HG02970 (cell line): Measurements from ENCODE around the gene ABCG8.

Source experiments
- ATAC-seq: cut with Tn5 transposase; IDR thresholded peaks from one replicate; pipeline ENCODE4 v1.9.1; 2021; ENCODE audit warnings: mild to moderate bottlenecking, moderate library complexity, moderate number of reproducible peaks; ENCODE audit not compliant: unreplicated experiment, low FRiP score

Gene ABCG8

DNA sequence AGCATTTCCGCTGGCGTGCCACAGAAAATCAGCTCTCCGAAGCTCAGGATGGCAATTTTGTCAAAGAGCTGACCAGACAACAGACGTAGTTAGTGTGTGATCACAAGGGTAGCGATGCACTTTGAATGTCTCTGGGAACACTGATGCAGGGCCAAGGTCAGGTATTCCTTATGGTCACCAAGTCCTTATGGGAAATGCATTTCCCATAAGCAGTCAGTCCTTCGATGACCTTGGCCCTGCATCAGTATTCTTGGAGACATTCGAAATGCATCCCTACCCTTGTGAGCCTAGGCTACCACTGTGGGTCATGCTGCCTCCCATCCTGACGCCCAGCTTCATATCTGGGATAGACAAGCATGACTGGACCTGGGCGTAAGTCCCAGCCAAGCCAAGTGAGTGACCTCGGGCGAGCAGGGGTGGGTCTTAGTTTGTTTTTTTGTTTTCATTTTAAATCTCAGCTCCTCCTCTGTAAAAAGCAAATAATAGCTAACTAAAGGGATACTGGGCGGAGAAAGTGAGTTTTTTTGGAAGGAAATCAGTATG, 13.7 kb upstream of the ABCG8 start:
- ATAC-seq, result no peak

DNA sequence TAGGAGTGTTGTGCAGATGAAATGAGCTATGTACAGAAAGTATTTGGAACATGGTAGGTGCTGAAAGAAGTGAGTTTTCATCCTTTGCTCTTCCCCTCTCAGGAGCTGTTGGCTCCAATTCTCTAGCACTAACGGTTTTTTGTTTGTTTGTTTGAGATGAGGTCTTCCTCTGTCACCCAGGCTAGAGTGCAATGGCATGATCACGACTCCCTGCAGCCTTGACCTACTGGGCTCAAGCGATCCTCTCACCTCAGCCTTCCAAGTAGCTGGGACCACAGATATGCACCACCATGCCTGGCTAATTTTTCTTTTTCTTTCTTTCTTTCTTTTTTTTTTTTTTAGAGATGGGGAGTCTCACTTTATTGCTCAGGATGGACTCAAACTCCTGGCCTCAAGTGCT, 12.9 kb upstream of the ABCG8 start:
- ATAC-seq, result no peak

DNA sequence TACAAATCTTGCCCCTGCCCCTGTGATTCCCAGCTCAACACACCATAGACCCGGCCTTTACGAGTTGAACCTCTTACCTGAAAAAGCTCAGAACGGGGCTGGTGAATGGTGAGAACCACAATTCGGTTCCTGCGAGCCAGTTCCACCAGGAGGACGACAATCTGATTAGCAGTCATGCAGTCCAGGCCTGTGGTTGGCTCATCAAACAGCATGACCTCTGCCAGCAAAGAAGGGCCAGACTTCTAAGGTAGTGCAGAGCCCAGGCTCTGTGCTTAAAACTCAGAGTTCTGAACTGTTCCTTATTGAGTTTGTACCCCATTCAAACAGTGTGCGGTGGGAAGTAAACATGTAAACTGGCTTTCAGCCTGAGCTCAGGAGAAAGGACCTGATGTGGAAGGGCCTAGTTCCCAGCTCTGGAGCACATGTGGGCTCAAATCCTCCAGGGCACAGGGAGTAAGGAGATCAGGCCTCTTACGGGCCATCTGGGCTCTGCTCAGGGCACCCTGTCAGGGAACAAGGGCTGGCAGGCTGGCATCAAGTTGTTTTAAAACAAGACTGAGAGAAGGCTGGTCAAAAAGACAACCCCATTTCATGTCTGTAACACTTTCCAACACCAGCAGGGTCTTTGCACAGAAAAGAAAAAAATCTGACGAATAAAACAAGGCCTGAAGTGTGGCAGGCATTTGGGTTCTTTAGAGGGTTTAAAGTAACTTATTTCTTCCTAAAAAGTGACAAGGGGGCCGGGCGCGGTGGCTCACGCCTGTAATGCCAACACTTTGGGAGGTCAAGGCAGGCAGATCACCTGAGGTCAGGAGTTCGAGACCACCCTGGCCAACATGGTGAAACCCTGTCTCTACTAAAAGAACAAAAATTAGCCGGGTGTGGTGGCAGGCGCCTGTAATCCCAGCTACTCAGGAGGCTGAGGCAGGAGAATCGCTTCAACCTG, 12.2 kb upstream of the ABCG8 start:
- ATAC-seq, result no peak

DNA sequence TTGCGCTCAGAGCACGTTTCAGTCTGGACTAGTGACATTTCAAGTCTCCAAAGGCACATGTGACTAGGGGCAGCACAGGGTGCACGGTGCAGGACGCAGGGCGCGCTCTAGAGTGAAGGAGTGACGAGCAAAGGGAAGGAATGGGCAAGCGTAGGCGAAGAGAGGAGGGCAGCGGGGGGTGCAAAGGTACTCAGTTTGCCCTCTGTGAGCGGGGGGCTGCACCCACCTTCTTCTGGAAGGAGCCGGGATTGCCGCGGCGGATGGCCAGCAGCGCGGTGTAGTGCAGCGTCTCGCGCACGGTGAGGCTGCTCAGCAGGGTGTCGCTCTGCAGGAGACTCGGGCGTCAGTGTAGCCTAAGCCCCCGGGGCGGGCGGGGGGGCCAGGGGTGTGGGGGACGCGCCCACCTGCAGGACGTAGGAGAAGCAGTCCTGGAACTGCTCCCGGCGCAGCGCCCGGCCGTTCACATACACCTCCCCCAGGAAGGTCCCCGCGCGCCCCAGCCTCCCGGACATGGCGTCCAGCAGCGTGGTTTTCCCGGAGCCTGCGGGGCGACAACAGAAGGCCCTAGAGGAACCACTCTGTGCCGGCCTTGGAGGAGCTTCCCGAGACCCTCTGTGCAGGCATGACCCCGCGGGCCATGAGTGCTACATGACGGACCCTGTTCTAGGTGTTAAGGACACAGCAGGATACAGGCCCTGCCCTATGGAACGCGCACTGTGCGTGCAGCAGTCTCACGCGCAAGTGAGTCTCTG, 7.1 kb upstream of the ABCG8 start:
- ATAC-seq, result no peak

DNA sequence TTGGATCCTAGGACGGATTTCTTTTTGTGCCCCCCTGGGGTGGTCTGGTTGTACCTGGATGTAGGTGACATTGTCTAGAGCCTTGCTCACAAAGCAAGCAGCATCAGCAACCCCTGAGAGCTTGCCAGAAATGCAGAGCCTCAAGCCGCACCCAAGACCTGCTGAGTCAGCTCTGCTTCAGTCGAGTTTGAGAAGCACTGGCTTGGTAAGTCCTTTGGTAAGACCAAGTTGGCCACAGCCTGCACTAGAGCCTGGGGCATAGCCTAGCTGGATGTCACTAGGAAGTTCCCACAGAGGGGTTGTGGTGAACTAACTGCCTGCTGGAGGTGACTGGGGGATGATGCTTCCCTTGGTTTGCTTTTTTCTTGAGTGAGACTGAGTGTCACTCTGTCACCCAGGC, 6.3 kb upstream of the ABCG8 start:
- ATAC-seq, result no peak

DNA sequence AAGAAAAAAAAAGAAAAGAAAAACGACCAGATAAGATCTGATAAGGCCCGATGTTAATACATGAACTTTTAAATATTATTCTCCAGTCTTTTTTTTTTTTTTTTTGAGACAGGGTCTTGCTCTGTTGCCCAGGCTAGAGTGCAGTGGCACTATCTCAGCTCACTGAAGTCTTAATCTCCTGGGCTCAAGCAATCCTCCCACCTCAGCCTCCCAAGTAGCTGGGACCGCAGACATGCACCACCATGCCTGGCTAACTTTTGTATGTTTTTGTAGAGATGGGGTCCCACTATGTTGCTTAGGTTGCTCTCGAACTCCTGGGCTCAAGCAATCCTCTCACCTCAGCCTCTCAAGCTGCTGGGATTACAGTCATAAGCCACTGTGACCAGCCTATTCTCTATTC, 1.7 kb upstream of the ABCG8 start:
- no peak for ATAC-seq

DNA sequence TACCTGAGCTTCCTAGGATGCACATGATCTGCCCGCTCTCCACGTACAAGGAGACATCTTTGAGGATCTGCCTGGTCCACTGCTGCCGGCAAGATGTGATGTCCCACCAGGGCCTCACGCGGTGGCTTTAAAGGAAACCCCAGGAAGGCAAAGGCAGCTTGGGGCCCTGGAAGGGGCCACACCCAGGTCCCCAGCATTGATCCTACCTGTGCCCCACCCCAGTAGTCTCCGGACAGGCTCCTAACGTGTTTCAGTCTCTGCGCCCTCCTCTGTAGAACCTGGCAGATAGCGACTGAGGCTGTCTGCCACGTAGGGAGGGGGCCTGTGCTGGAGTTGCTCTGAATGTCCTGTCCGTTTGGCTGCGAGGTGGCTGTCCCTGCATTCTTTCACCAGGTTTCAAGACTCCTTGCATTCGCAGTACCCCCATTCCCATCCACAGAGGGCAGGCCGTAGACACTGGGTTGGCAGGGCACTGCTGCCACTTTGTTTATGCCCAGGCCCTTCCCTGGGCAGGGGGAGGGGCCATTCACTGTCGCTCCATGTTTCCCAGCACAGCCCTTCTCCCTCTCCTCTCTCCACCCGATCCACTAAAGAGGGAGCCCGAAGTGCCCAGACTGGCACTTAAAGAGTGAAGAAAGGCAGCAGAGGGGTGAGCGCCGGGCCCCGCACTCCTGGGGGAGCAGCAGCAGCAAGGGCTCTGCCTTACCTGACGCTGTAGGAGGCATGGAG, 776 bp upstream of the ABCG8 start:
- no peak for ATAC-seq

DNA sequence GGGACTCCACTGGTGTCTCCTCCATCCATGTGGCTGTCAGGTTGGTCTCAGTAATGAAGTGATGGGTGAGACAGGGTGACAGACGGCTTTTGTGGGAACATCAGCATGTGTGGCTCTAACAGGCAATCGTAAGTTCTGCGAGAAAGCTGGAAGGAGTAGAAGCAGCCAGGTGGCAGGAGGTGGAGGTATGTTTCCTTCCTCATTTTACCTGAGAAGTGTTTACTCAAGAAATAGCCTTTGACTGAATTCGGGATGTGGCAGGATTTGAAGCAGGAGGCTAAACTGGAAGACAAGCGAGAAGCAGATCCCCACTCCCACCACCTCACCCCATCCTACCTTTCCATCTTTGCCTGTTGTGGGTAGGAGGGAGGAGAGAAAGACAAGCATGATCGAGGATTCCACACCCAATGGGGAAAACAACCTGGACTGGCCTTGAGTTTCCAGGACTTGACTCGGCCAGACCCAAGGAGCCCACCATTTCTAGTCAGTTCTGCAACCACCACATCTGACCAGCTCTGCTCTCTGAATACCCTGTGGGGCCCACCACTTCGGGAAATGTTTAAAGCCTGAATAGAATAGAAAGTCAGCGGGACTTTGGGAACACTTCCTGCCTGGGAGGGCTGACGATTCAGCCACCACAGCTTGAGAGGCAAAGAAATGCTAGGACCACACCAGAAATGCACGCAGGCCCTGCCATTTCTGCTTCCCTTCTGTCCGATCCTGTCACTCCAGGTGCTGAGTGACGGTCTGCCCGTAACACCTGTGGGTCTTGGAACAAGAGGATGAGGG, 1.2 kb downstream of the ABCG8 start:
- no peak for ATAC-seq

DNA sequence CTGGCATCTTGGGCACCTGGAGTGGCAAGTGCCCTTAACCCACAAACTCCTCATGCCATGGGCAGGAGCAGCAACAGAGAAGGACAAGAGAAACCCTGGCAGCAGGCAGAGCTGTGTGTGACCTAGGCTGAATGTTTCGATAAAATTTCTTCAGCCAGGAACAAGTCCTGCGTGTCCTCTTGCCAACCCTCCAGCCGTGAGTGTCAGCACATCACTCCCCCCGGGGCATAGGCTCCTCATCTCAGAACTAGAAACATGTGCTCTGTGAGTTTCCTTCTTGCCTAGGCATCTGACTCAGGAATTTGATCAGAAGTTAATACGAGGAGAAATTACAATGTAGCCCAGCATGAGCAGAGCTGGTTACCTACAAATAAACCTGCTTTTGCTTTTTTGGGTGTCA, 2.2 kb downstream of the ABCG8 start:
- ATAC-seq, result no peak

DNA sequence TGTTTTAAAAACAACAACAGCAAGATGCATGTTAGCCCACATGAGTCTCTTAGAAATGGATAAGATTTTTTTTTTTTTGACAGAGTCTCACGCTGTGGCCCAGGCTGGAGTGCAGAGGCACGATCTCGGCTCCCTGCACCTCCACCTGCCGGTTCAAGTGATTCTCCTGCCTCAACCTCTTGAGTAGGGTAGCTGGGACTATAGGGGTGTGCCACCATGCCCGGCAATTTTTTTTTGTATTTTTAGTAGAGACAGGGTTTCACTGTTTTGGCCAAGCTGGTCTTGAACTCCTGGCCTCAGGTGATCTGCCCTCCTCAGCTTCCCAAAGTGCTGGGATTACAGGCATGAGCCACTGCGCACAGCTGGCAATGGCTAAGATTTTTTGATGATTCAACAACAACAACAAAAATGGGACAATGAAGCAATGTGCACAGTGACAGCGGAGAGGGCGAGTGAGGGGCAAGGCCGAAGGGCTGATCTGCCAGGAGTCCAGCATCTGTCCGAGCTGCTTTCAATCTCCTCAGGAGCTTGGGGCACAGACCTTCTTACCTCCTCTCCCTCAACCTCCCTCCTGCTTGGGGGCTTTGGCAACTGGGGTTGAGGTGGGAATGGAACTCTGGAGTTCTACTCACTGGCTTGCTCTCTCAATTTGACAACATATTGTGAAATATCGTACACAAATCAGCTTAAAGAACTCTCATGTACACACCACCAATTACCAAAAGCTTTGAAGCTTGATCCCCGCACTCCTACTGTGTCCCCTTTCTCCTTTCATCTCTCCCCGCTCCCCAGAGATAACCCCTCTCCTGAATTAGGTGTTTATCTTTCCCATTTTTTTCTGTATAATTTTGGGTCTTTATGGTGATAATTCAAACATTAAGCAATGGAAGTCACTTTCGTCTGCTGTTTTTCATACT, 3.4 kb downstream of the ABCG8 start:
- no peak for ATAC-seq

DNA sequence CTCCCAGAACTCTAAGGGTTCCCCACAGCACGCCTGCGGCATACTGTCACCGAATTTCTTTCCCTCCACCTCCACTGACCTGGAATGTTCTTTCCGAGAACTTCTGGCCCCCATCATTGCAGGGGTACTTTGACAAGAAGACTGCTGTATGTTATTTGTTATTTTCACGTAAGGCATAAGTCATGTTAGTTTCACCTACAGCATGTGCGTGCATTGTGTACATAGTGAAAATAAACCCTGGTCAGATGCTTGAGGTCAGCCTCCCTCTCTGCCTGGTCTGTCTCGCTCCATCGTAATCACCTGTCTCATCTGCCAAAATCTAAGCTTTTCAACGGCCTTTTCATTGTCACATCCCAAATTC, 4.1 kb downstream of the ABCG8 start:
- no peak for ATAC-seq

DNA sequence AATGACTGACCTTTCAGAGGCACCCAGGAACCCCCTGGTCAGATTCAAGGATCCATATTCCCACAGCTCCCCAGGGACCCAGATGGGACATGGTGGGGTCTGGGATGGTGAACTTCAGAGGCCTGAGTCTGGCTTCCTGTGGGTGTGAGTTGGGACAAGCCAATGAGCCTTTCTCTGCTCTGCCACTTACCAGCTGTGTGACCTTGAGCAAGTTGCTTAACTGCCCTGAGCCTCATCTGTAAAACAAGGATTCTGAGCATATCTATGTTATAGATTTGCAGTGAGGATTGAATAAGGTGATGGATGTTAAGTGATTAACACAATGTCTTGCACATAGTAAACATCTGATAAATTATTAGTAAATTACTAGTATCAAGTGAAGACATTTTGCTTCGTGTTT, 6.4 kb downstream of the ABCG8 start:
- ATAC-seq, result no peak

DNA sequence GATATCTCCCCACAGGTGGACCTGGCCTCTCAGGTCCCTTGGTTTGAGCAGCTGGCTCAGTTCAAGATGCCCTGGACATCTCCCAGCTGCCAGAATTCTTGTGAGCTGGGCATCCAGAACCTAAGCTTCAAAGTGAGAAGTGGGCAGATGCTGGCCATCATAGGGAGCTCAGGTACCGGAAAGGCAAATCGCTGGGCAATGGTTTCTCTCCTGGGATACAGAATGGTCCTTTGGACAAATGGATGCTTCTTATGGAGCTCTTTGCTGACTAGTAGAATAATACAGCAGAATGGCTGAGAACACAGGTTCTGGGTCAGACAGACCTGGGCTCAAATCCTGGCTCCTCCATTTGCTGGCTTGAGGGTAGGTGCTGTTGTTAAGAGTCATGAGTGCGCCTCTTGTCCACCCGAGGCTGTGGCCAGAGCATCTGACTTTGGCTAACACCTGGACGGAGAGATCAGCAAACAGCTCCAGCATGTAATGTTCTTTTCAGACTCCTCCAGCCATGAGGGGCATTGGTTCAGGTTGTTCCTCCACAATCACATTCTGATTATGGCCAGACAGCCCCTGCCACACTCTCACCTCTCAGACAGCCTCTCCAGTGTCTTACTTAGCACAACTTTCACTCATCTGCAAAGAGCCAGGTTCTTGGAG, 7.5 kb downstream of the ABCG8 start:
- ATAC-seq, result no peak

DNA sequence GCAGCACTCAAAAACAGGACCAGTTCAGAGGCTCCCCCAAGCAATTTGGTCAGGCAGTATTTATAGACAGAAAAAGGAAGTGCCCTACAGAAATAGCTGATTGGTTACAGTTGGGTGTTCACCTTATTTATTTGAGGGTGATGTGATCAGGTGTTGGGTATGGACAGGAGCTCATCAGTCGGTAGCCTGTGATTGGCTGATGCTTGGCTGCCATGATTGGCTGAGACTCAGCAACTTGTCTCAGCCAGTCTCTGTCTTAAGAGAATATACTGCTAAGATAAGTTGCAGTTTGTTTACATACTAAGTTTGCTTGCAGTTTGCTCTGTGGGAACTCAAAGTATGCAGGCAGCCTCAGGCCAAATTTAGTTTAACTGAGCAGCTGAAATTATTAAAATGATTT, 9.4 kb downstream of the ABCG8 start:
- ATAC-seq, result no peak

DNA sequence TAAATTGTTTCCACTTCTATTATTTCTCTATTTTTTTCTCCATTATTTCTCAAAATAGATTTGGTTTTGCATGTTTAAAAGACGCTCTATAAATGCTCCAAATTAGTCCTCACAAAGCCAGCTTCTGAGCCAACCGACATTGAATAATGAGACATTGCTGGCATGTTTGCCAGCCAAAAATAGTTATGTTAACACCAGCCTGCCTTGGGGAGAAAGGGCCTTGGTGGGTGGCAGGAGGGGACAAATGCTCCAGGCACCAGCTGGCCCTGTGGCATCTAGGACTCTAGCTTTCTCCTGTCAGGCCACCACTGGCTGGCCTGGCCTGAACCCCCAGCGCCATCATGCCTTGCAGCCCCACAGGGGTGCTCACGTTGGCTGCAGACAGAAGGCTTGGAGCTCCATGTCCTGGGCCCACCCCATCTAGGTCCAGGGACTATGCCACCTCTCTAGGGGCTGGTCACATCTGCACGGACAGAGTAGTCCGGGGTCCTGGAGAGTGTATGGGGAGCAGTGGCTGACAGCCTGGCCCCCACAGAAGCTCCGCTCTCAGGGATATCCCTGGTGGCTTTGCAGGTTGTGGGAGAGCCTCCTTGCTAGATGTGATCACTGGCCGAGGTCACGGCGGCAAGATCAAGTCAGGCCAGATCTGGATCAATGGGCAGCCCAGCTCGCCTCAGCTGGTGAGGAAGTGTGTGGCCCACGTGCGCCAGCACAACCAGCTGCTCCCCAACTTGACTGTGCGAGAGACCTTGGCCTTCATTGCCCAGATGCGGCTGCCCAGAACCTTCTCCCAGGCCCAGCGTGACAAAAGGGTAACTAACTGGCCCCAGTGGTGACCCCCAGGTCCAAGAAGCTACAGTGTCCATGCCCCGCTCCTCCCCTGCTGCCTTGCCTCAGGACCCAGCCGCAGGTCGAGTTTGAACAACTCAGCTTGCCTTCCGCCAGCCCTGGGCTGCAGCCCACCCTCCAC, 12.5 kb downstream of the ABCG8 start:
- no peak for ATAC-seq

DNA sequence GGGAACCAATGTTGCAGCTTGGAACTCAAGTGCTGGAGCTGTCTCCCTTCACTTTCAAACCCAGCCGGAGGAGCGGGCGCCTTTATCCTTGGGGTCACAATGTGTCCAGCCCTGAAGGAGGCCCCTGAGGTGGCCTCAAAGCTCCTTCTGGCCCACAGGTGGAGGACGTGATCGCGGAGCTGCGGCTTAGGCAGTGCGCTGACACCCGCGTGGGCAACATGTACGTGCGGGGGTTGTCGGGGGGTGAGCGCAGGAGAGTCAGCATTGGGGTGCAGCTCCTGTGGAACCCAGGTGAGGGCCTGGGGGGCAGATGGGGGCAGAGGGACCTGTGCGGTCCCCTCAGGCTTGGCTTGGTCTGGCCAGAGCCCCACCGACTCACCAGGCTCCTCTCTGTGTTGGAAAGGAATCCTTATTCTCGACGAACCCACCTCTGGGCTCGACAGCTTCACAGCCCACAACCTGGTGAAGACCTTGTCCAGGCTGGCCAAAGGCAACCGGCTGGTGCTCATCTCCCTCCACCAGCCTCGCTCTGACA, 13.5 kb downstream of the ABCG8 start:
- no peak for ATAC-seq
